HG03439 (cell line): Measurements from ENCODE around the gene THBS4.

Experiments used
- ATAC-seq: cut with Tn5 transposase; IDR thresholded peaks from one replicate; pipeline ENCODE4 v1.9.1; 2021; ENCODE audit warnings: mild to moderate bottlenecking, moderate library complexity; ENCODE audit not compliant: unreplicated experiment

THBS4 gene

GRCh38 chr5:80043187-80043586 is 8.0 kb downstream of the THBS4 start:
- no peak for ATAC-seq

DNA sequence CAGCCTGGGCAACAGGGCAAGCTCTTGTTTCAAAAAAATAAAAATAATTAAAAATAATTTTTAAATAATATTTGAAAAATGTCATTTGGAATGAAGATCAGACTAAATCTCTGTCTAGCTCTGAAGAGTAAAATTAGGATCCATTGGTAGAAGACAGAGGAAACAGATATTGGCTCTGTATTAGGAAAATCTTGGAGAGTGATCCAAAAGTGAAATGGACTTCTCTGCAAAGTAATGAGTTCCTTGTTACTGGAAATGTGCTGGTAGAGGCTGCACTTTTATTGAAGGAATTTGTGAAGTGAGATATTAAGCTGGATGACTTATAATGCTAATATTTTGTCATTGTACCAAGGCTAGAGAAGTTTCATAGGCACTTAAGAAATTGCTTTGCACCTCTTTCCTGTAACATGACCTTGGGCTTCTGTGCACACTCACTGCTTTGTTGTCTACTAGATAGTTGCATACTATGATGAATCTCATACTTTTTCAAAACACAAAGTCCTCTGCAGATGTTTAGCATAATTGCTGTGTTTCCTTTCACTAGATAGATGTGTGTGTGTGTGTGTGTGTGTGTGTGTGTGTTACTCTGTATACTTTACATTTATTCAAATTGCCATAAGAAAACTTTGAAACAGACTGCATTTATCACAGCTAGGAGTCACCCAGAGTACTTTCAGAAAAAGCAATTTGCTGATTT is 13.1 kb downstream of the THBS4 start:
- no peak for ATAC-seq

- ATAC-seq: no peak
Measured at GRCh38 chr5:80052464-80052863, 17.3 kb downstream of the THBS4 start.

- ATAC-seq: no peak
Measured at GRCh38 chr5:80054682-80055081, 19.5 kb downstream of the THBS4 start.

DNA sequence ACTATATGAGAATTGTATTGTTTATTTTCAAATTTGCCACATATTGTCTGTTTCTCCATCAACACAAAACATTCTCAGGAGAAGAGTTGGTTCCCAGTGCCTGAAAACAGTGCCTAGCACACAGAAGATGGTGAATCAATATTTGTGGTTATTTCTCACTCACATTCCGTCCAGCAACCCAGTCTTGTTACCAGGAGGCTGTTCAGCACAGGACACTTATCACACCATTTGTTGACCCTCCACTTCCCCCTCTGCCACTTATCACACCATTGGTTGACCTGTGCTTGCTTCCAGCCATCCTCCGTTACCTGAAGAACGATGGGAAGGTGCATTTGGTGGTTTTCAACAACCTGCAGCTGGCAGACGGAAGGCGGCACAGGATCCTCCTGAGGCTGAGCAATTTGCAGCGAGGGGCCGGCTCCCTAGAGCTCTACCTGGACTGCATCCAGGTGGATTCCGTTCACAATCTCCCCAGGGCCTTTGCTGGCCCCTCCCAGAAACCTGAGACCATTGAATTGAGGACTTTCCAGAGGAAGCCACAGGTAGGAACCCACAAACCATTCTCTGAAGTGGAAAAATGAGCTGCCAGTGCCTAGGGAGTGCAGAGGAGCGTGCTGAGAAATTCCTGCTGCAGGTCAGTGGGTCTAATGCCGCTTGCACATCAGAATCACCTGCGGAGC is 20.5 kb downstream of the THBS4 start:
- no peak for ATAC-seq

GRCh38 chr5:80057099-80057498 is 22.0 kb downstream of the THBS4 start:
- no peak for ATAC-seq

DNA sequence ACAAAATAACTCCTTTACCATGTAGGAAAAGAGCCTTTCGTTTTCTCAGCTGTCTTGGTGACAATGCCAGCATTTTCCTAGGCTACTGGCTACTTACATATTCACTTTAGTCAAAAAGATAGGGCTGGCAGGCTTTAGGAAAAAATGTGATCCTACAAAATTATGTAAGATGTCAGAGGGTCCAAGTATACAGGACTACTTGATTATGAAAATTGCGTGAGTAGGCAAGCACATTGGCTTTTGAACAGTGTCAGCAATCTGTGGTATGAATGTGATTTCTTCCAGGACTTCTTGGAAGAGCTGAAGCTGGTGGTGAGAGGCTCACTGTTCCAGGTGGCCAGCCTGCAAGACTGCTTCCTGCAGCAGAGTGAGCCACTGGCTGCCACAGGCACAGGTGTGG is 22.8 kb downstream of the THBS4 start:
- ATAC-seq: no peak

GRCh38 chr5:80059354-80059980 is 24.3 kb downstream of the THBS4 start:
- ATAC-seq: no peak

DNA sequence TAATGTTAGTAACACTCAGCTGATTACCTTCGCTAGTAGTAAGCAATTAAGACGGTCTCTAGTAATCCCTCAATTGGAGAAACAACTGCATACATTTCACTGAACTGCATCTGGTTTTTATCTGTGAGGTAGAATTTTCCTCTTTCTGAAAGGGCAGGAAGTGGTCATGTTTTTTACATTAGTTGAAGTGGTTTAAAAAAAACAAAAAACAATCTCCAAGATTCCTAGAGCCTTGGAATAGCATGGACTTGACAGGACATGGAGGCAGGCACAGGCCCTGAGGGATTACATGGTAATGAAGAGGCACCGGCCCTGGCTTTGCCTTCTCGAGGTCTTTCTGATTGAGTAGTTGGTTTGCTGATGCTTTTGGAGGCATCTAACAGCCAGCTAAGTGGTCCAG is 25.8 kb downstream of the THBS4 start:
- ATAC-seq: no peak

DNA sequence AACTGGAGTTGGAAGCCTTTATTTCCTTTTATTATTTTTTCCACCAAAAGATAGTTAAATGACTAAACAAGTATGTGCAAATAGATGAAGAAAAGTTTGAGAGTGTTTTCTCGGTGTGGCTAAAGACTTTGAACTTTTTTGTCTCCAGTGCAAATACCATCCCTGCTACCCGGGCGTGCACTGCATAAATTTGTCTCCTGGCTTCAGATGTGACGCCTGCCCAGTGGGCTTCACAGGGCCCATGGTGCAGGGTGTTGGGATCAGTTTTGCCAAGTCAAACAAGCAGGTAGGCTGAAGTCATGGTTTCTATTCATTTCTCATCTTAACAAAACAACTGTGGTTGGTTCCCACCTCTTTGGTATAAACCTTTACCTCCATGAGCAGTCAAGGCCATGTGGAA is 26.4 kb downstream of the THBS4 start:
- ATAC-seq: no peak

GRCh38 chr5:80064124-80064523 is 29.0 kb downstream of the THBS4 start:
- no peak for ATAC-seq

DNA sequence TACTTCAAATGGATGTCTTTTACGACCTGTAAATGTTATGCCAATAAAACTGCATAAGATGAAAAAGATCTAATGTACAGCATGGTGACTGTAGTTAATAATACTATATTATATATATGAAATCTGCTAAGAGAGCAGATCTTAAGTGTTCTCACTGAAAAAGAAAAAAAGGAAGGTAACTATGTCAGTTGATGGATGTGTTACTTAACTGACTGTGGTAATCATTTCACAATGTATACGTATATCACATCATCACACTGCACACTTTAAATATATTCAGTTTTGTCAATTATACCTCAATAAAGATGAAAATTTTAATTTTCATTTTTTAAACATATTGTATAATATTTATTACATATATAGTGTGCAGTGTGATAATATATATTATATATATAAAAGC is 31.9 kb downstream of the THBS4 start:
- no peak for ATAC-seq

- no peak for ATAC-seq
Measured at GRCh38 chr5:80067531-80068245, 32.5 kb downstream of the THBS4 start.

DNA sequence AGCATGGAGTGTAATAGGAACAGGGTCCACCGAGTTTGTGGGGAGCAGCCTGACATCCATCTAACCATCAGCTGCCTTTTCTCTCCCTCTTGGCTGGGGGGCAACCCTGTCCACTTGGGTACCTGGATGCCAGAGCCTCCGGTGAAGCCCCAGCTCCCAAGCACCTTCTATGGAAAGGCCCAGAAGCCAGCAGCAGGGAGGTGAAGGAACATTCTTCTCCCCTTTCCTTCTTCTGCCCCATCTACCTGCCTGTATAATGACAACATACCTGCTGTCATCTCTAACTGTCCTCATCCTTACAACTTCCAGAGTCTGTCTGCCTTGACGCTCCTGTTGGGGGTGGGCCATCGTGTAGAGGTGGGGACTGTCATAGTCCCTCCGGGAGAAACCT is 33.1 kb downstream of the THBS4 start:
- no peak for ATAC-seq

GRCh38 chr5:80068775-80069174 is 33.6 kb downstream of the THBS4 start:
- no peak for ATAC-seq

GRCh38 chr5:80069251-80069800 is 34.2 kb downstream of the THBS4 start:
- no peak for ATAC-seq

GRCh38 chr5:80069918-80070318 is 34.8 kb downstream of the THBS4 start:
- no peak for ATAC-seq

- no peak for ATAC-seq
Measured at GRCh38 chr5:80070338-80071056, 35.3 kb downstream of the THBS4 start.

GRCh38 chr5:80071510-80072021 is 36.4 kb downstream of the THBS4 start:
- ATAC-seq: no peak
